GM12891 (cell line): ENCODE results near the gene JMJD7.

Source experiments
- DNase-seq: peaks from one replicate; pipeline ENCODE4 v3.0.0; 2011; ENCODE audit warnings: low spot score; ENCODE audit not compliant: insufficient read length
- FAIRE-seq: peaks from 2 replicates; lab custom pipeline; 2011; peaks lifted over from hg19 to GRCh38; lab: Jason Lieb, UNC
- PAX5 ChIP-seq: IDR thresholded peaks from 2 replicates; pipeline ENCODE4 v1.6.1; 2011; ENCODE audit warnings: low read length, moderate library complexity, mild to moderate bottlenecking; ENCODE audit not compliant: insufficient read depth, severe bottlenecking
- POLR2A ChIP-seq: IDR thresholded peaks from 2 replicates; pipeline ENCODE4 v1.6.1; 2011; ENCODE audit warnings: low read depth, low read length, control low read depth
- POLR2AphosphoS5 ChIP-seq: IDR thresholded peaks from 2 replicates; pipeline ENCODE4 v1.6.1; 2011; ENCODE audit warnings: low read depth, low read length, control low read depth
- POU2F2 ChIP-seq: IDR thresholded peaks from 2 replicates; pipeline ENCODE4 v1.6.1; 2011; ENCODE audit warnings: low read depth, mild to moderate bottlenecking, control low read depth, low read length, moderate library complexity
- SPI1 ChIP-seq: IDR thresholded peaks from 2 replicates; pipeline ENCODE4 v1.6.1; 2011; ENCODE audit warnings: low read depth, low read length, control low read depth
- TAF1 ChIP-seq: IDR thresholded peaks from 2 replicates; pipeline ENCODE4 v1.6.1; 2011; ENCODE audit warnings: low read depth, low read length, control low read depth

The JMJD7 gene

DNA sequence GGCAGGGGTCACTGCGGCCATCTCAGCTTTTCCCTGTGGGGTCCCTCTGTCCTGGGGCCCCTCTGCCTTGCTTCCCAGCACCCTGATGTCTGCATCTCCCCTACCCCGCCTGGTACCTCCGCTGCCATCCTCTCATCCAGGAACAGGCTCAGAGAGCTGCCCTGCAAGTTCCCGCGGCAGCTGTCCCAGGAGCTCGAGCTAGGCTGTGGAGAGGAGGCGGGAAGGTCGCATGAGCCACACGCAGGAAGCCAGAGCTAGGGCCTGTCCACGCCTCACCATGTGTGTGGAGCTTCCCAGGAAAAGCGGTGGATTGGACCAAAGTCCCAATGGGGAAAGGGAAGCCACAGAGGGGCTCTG lies 23.3 kb downstream of the JMJD7 start:
- FAIRE-seq (no peak), DNase-seq (no peak)
- no peak for TF ChIP-seq POLR2A
- no peak for TF ChIP-seq PAX5
- TF ChIP-seq POLR2AphosphoS5: no peak
- TF ChIP-seq POU2F2: no peak
- TF ChIP-seq TAF1: no peak
- TF ChIP-seq SPI1: no peak

DNA sequence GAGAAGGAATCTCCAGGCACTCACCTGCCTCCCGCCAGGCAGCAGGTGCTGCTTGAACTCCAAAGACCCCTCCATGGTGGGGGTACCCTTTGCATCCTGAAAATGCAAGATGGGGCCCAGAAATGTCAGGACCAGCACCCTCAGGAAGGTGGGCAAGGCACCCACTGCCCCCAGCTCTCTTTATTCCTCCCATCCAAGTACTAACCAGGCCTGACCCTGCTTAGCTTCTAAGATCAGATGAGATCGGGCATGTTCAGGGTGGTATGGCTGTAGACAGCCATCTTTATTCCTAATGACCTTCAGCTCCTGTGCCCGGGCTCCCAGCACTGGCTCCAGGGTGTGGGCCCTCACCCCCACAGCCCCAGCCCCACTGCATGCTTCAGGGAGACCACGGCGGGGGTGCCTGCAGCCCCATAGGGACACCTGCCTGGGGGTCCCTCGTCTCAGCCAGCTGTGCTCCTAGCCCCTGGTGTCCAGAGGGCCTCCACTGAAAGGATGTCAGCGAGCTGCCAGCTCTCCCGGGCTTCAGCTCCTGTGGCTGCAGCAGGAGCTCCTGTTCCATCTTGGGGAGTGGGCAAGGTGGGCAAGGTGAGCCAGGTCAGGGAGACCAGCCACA lies 24.0 kb downstream of the JMJD7 start:
- DNase-seq (no peak), FAIRE-seq (no peak)
- TF ChIP-seq SPI1 (no peak), PAX5 (no peak), TAF1 (no peak), POLR2AphosphoS5 (no peak), POLR2A (no peak), POU2F2 (no peak)

DNA sequence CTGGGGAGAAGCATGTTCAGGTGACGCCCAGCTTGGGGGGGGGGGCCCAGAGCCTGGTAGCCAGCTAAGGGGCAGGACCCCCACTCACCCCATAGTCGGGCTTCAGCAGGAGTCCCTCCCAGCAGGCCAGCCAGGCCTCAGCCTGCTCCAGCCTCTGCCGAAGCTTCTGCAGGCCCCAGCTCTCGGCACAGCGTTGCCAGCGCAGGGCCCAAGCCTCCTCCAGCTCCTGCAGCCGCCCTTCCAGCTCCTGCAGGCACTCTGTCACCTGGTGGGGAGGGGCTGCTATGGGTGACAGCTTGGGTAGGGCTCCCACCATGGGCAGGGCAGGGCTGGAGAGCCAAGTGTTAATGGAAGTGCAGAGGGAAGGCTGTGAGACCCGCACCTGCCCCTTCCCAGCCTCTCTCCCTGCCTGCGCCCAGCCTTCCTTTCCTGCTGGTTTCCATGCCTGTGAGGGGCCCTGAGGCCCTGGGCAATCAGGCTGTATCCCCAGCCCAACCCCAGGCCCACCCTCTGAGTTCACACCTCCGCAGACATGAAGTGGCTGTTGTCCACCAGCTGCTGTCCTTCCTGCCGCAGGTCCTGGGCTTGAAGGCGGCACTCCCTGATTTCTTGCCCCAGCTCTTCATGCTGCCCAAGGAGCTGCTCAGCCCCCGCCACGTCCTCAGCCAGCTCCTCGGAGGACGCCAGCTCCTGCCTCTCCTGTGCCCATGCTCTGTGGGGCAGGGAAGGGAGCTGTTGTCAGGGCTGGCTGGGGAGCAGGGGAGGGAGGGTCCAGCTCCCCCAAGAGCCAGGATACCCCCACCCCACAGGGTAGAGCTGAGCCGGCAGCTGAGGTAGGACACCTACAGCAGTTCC lies 25.1 kb downstream of the JMJD7 start:
- TF ChIP-seq POLR2A (no peak), SPI1 (no peak), POU2F2 (no peak), POLR2AphosphoS5 (no peak), PAX5 (no peak)
- DNase-seq: no peak
- FAIRE-seq: no peak

GRCh38 chr15:41853831-41854230 lies 25.9 kb downstream of the JMJD7 start:
- FAIRE-seq: no peak
- DNase-seq: no peak
- no peak for TF ChIP-seq POLR2AphosphoS5
- TF ChIP-seq SPI1: no peak
- no peak for TF ChIP-seq POLR2A
- no peak for TF ChIP-seq PAX5
- no peak for TF ChIP-seq TAF1
- no peak for TF ChIP-seq POU2F2

DNA sequence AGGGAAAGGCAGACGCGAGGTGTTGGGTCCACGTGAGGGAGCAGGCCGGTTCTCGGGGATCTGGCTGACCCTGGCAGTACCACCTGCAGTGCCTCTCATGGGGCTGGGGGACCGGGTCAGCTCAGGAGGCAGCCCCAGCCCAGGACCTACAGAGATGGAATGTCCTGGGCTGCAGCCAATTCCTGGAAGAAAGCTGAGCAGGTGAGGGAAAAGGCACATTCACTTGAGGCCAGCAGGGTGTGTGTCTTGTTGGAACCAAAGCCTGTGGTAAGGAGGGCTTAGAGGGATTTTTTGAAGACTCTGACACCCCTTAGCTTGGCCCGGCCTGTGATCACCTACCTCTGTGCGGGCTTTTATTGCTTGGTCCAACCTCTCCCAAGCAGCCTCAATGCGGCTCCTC lies 26.6 kb downstream of the JMJD7 start:
- DNase-seq (no peak), FAIRE-seq (no peak)
- TF ChIP-seq POLR2A (no peak), POU2F2 (no peak), POLR2AphosphoS5 (no peak), SPI1 (no peak), PAX5 (no peak), TAF1 (no peak)

DNA sequence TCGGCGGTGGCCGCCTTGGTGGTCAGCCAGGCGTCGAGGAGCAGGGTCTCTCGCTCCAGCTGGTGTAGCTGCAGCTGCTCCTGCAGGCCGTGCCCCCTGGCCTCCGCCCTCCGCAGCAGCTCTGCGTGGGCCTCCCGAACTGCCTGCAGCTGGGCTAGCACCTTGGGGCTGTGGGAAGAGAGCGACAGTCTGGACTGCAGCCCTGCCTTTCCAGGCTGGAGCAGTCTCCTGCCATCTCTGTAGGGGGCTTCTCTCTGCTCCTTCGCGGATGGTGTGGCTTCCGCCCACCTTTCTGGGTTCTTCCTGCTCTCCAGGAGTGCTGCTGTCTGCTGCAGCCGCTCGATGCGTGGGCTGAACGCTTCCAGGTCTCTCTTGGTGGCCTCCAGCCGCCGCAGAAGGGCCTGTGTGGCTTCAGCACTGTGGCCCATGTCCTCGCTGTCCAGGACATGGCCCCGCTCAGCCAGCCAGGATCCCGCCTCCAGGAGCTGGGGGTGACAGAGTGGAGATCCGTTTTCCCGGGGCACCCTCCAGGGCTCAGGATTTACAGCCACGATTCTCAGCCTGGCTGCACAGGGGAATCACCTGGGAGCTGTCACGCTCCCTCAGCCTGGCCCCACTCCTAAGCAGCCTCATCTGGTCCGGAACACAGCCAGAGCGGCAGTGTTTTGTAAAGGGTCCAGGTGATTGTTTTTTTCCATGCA lies 27.5 kb downstream of the JMJD7 start:
- no peak for TF ChIP-seq POLR2AphosphoS5
- no peak for TF ChIP-seq SPI1
- TF ChIP-seq POU2F2: no peak
- no peak for TF ChIP-seq TAF1
- no peak for TF ChIP-seq POLR2A
- no peak for TF ChIP-seq PAX5
- DNase-seq (no peak), FAIRE-seq (no peak)

GRCh38 chr15:41856262-41856661 lies 28.4 kb downstream of the JMJD7 start:
- no peak for FAIRE-seq
- TF ChIP-seq POLR2A (no peak), SPI1 (no peak), POLR2AphosphoS5 (no peak), POU2F2 (no peak), PAX5 (no peak), TAF1 (no peak)
- DNase-seq: no peak

DNA sequence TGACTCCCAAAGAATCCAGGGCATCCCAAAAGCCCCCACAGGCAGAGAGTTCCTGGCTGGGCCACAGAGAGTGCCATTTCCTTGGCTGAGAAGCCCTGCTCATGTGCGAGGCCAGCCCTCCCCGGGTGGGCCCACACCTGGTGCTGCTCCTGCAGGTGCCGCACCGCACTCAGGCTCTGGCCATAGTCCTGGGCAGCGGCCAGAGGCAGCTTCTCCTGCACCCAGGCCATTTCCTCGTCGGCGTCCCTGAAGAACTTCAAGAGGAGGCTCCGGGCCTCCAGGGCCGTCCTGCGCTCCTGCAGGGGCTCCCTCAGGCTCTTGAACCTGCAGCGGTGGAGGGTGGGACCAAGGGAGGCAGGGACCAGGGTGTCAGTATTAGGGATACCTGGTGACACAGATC lies 28.8 kb downstream of the JMJD7 start:
- FAIRE-seq (no peak), DNase-seq (no peak)
- TF ChIP-seq TAF1 (no peak), PAX5 (no peak), POU2F2 (no peak), POLR2A (no peak), POLR2AphosphoS5 (no peak), SPI1 (no peak)

- TF ChIP-seq PAX5 (no peak), SPI1 (no peak), POLR2AphosphoS5 (no peak), TAF1 (no peak), POLR2A (no peak), POU2F2 (no peak)
- FAIRE-seq: no peak
- DNase-seq: no peak
Measured at GRCh38 chr15:41857316-41857715, 29.4 kb downstream of the JMJD7 start.
